Embryonic facial prominence (tissue), 1 donor: ENCODE measurements around the gene SORT1.
"Not testable (repeated sequence)": the region's sequence is repeated elsewhere in the genome, so short reads cannot be mapped to it uniquely, and the experiment has no call there.

Source experiments
- DNase-seq: peaks from one replicate; pipeline ENCODE4 v3.0.0-alpha.2; 2016; ENCODE audit errors: extremely low spot score

Gene SORT1

GRCh38 chr1:109379907-109380306 lies 17.8 kb downstream of the SORT1 start:
- DNase-seq, result no peak

DNA sequence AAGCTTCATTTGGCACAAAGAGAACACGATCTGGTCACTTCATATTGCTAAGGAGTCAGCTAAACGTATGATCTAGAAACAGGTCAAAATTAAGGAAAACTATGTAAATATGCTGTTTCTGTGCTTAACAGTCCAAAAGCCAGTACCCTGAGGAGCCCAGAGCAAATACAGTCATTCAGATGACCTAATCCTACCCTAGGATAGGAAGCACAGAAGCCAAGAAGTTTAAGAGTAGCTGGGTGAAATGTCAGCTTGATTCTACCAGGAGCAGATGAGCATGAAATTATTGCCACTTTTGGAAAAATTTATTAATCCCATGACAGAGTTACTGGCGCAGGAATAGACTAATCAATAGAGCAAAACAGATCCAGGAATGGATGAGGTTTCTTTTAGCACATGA lies 18.3 kb downstream of the SORT1 start:
- no peak for DNase-seq

DNA sequence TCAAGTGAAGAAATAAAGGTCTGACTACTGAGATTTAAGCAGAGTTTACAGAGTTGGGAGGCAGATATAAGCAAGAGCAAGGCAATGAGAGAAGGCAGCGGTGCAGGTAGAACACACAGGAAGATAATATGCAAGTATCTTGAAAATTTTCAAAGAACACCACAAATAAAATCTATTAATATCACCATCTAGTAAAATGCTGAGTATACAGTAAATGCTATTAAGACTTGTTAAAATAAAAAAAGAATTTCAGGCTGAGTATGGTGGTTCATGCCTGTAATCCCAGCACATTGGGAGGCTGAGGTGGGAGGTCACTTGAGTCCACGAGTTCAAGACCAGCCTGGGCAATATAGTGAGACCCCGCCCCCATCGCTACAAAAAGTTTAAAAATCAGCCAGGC lies 20.0 kb downstream of the SORT1 start:
- no peak for DNase-seq

DNA sequence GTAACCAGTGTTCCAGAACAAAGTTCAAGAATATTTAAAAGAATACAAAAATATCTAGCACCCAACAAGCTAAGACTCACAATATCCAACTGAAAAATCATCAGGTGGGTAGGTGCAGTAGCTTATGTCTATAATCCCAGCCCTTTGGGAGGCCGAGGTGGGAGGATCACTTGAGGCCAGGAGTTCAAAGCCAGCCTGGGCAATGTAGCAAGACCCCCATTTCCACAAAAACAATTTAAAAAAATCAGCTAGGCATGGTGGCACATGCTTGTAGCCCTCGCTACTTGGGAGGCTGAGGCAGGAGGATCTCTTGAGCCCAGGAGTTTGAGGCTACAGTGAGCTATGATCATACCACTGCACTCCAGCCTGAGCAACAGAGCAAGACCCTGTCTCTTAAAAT lies 24.0 kb downstream of the SORT1 start:
- not testable (repeated sequence) for DNase-seq

DNA sequence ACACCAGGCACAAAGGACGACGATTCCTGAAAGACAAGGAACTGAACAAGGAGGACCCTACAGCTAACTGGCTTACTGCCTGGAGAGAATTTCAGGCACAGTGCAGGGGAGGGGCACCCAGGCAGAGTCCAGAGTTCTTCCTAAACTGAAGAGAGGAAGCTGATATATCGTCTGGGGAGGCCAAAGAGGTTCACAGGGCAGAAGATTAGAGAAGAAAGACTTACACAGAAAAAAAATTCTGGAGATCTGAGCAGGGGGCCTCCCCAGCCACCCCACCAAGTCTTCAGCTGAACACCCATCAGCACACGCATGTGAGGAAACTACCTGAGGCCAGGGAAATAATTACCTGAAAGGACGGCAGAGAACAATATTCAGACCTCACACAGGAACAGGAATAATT lies 24.6 kb downstream of the SORT1 start:
- no peak for DNase-seq

GRCh38 chr1:109372281-109372680 lies 25.4 kb downstream of the SORT1 start:
- no peak for DNase-seq

DNA sequence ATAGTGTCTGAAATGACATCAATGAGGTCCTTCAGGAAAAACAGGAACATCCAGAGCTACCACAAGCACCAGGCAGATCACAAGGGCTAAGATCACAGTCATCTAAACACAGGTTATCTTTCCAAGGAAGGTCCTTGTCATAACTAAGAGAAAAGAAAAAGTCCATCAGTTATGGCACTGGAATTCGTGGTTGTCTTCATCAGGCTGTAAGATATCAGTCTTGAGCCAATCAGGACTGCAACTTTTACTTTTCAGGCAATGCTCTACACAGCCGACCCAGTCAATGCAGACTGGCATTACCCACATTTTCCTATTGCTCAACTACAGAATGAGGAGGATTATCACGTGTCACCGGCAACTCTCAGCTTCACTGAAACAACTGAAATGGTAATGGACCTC lies 26.4 kb downstream of the SORT1 start:
- DNase-seq, result no peak

DNA sequence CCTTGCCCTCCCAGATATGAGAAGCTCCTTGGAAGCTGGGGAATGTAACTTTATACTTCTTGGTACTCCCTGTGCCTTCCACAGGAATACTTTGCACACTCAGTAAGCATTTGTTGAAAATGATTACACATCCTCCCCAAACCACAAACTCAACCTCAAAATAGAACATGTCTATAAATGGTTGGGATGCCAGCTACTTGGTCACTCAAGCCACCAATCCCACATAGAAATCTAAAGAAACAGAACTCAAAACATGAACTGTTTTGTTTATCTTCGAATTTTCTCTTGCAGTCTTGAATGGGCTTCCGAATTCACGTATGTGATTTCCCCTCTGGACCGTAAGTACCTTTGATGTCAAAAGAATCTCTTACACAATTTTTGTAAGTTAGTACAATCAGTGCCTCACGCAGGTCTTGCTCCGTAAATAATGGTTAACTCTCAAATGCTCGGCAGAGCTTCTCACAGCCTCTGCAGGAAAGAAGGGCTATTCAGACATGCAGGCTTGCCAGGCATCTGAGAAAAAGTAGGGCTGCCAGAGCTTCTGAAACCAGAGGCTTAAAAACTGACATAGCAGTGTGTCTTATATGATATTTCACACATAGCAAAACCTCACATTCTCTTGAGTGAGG lies 26.9 kb downstream of the SORT1 start:
- DNase-seq, result no peak

DNA sequence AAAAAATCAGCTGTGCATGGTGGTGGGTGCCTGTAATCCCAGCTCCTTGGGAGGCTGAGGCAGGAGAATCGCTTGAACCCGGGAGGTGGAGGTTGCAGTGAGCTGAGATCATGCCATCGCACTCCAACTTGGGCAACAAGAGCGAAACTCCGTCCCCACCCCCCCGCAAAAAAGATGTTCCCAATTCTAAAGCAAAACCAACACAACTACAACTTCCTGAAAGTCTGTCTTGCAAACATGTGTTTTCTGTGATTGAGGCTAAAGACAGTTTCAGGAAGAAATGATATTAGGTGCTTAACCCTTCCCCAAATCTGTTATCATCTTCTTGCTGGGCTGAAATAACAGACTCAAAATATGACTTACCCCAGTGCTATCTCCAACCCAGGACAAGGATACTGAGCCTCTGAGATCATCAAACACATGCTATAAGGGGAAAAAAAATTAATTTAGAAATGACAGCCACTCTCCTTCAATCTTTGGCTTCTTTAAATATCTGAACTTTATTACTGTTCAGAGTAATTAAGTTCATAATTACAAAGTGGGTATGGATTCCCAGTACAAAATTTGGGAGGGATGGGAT lies 28.5 kb downstream of the SORT1 start:
- no peak for DNase-seq

GRCh38 chr1:109368464-109368863 lies 29.3 kb downstream of the SORT1 start:
- DNase-seq, result no peak

- no peak for DNase-seq
These were observed 30.1 kb downstream of the SORT1 start for GRCh38 chr1:109367626-109368025.

GRCh38 chr1:109365642-109366204 lies 32.0 kb downstream of the SORT1 start:
- DNase-seq, result no peak

GRCh38 chr1:109361649-109362048 lies 36.1 kb downstream of the SORT1 start:
- no peak for DNase-seq

- DNase-seq, result no peak
These were observed 36.6 kb downstream of the SORT1 start for GRCh38 chr1:109361069-109361468.

DNA sequence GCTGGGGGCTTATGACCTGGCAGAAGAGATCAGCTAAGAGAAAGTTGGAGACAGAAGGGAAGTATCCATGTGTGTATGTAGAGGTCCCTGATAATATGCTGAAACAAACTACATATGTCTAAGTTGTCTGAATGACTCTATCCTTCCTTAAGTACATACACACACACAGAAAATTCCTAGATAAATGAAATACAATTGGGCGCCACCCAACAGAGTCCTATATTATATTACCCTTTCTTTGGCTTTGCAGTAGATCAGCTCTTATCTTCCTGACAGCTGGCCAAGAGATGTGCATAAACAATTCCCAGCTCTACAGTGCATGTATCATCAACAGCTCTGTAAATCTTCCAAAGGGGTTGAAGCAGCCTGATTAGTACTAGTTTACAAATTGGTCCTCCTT lies 40.1 kb downstream of the SORT1 start:
- DNase-seq, result no peak

- DNase-seq, result no peak
These were observed 40.8 kb downstream of the SORT1 start for GRCh38 chr1:109356915-109357314.

DNA sequence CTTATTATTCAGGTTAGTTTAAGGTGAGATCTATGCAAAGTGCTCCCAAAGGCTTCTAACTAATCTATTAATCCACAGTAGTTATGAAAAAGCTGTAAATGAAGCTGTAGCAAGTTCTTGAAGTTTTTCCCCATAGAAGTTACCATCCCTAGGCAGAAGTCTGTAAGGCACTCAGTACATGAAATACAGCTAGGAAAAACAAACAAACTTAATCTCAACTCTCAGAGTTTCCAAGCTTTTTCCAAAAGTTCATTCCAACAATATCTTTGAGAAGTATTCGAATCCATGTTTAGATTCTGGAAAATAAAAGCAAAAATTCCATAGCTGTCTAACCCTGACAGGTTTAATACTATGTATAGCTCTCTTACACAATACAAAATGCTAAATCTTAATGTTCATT lies 41.2 kb downstream of the SORT1 start:
- no peak for DNase-seq

DNA sequence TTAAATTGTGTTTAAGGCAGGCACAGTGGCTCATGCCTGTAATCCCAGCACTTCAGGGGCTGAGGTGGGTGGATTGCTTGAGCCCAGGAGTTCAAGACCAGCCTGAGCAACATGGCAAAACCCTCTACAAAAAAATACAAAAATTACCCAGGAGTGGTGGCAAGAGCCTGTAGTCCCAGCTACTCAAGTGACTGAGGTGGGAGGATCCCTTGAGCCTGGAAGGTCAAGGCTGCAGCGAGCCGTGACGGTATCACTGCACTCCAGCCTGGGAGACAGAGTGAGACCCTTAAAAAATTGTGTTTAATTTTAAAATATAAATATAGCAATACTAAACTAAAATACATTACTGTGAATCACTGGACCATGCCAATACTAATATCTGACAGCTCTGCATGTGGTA lies 42.8 kb downstream of the SORT1 start:
- no peak for DNase-seq

DNA sequence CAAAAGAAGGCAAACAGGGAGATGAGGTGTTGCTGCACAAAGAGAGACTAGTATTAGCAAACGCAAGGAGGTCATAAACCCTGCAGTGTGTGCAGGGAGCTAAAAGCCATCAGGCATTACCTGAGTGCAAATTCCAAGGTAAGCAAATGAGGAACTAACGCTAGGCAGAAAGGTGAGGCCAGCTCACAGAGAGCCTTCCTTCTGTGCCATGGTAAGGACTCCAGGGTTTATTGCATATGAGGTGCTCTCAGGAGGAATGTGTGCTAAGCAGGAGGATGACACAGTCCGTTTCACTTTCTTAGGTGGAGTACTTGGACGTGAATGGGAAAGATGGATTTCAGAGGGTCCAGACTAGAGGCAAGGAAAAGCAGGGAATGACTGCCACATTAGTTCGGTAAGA lies 46.3 kb downstream of the SORT1 start:
- no peak for DNase-seq

DNA sequence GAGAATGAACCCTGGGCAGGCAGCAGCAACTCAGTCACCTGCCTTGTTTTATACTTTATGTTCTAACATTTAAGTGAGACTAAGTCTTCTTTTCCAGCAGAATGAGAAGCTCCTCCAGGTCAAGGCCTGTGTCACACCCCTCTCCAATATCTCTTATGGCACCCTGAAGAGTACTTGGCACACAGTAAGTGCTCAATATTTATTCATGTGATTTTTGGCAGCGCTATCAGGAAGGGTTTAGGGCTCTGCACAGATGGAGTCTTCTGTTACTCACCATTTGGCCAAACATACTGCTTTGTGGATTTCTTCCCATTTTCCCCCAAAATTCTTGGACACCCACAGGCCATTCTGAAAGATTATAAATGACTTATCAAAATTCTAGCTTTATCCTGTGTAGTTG lies 47.1 kb downstream of the SORT1 start:
- no peak for DNase-seq

- no peak for DNase-seq
These were observed 47.5 kb downstream of the SORT1 start for GRCh38 chr1:109350182-109350581.

DNA sequence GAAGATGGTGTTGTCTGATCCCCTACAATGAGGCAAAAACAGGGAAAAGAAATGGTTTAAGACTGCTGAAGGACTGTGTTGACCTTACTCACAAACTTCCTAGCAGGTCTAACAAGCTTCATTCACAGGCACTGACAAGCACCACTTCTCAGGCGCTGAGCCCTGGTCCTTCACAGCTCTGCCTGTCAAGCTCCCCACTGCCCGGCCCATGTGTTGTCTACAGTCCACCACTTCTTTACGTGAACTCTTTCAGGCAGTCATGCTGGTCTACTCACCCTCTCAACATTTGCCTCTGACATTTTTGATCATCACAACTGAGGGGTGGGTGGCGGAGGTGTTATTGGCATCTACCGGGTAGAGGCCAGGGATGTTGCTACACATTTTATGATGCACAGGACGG lies 50.2 kb downstream of the SORT1 start:
- no peak for DNase-seq
